Heart left ventricle (tissue), 16 donors: ENCODE data around the gene NUP210. TPM values are rescaled to one million over a fixed set of nuclear protein-coding genes. Genes with fewer than 3 reads are reported as not detected.

Source experiments
- ATAC-seq, 4 donors: fragments of 200-7000 bp; cut with Tn5 transposase; one replicate each; pipeline ENCODE4 v1.9.1; 2020 to 2022; ENCODE audit warnings: moderate library complexity in 4 of 4, mild to moderate bottlenecking in 3 of 4, moderate number of reproducible peaks in 1 of 4
- DNase-seq, 5 donors: peaks; one replicate each; pipeline ENCODE4 v3.0.0-alpha.2; 2020
- H3K27ac ChIP-seq, 12 donors: fragments of 200-600 bp; sonication (generic) in 4 of 12; one replicate each; pipeline versions ENCODE4 v1.5.0 to v1.8.0; 2016 to 2022; ENCODE audit warnings: mild to moderate bottlenecking in 2 of 12
- H3K27me3 ChIP-seq, 9 donors: fragments of 200-600 bp; sonication (generic) in 2 of 9; one replicate each; pipeline versions ENCODE4 v1.5.1 to v1.8.0; 2016 to 2022; ENCODE audit warnings: mild to moderate bottlenecking in 3 of 9
- H3K36me3 ChIP-seq, 9 donors: fragments of 200-600 bp; sonication (generic) in 2 of 9; one replicate each; pipeline versions ENCODE4 v1.5.0 to v1.8.0; 2018 to 2022; ENCODE audit warnings: mild to moderate bottlenecking in 2 of 9
- H3K4me1 ChIP-seq, 12 donors: fragments of 200-600 bp; sonication (generic) in 4 of 12; one replicate each; pipeline versions ENCODE4 v1.5.0 to v1.8.0; 2016 to 2022; ENCODE audit warnings: mild to moderate bottlenecking in 3 of 12
- H3K4me3 ChIP-seq, 12 donors: fragments of 200-600 bp; sonication (generic) in 4 of 12; one replicate each; pipeline versions ENCODE4 v1.5.0 to v1.8.0; 2017 to 2022; ENCODE audit warnings: mild to moderate bottlenecking in 9 of 12, moderate library complexity in 4 of 12
- H3K9me3 ChIP-seq, 12 donors: fragments of 200-600 bp; sonication (generic) in 4 of 12; one replicate each; pipeline versions ENCODE4 v1.5.0 to v1.8.0; 2016 to 2022; ENCODE audit warnings: mild to moderate bottlenecking in 1 of 12
- POLR2A ChIP-seq, 2 donors: fragments of 450-650 bp; IDR thresholded peaks; one replicate each; pipeline ENCODE4 v1.6.1; 2017; ENCODE audit warnings: antibody characterized with exemption in 2 of 2, mild to moderate bottlenecking in 2 of 2, moderate library complexity in 2 of 2
- WGBS, 4 donors: extraction: QIAGEN DNeasy Blood & Tissue Kit in 2 of 4; methylation state at CpG; one replicate each; pipeline versions ENCODE4 v1.1.5 to v1.1.7; 2013 to 2018; 5-methylcytosine and 5-hydroxymethylcytosine counted together
- intact Hi-C, 10 donors: fragments of 100-400 bp; cut with DNase I; formaldehyde crosslinking; loops; one replicate each; pipeline versions ENCODE4 v1.11.1 to v1.14.2; 2022
- long read RNA-seq, 3 donors: library from polyadenylated mRNA; unstranded; transcript quantifications; one replicate each; pipeline ENCODE4 v2.0.0, GENCODE V29; 2020 to 2021
- polyA plus RNA-seq, 2 donors: library from polyadenylated mRNA; stranded (reverse); fragments of 200-250 nt; gene quantifications; one replicate each; pipeline ENCODE4 v1.2.3, GENCODE V29; 2013
- total RNA-seq, 9 donors: library from RNA; depleted of rRNA in 2 of 9; stranded (reverse); fragments of >200 nt in 2 of 9; fragmentation: NEBNext Ultra II Directional in 3 of 9; extraction: Animal tissue kit (Norgen Biotek cat#: 25700) in 3 of 9; gene quantifications; one replicate each; pipeline versions ENCODE4 v1.1.0 to v1.2.4, GENCODE V29; 2016 to 2023
- TF ChIP-seq, protein P1 (sequence below), 12 donors: fragments of 200-600 bp; sonication (generic) in 4 of 12; IDR thresholded peaks; one replicate each; pipeline versions ENCODE4 v1.5.0 to v1.8.0; 2018 to 2022; ENCODE audit warnings: antibody characterized with exemption in 12 of 12, mild to moderate bottlenecking in 5 of 12
- donor health status: ischemic (EF 13 %, LVEDD 7.1; RV severe dilation, severe dysfunction).
- donor health status: healthy with polysubstance abuse.
- donor health status: DM: no; HTN: yes; CAD: no.
- donor health status: DM: no; HTN: no; CAD: no.
- donor health status: ischemic (EF 25% LVEDD 6.9; RV normal size, moderate dysfunction).
- donor health status: ischemic (EF 25% LVEDD 5.7; RV mildly dilated, moderate dysfunction).
- donor health status: healthy.
- donor health status: DM: yes; HTN: yes; CAD: no.
- donor health status: ischemic (EF 35%, LVEDD 5.7; RV mildly dilated, moderate dysfunction).
- donor health status: nonischemic (EF 11% LVEDD 7.7; RV severe dilation, severe dysfunction).
- donor health status: DM: yes; HTN: yes; CAD: no.
- donor health status: PGD.
- donor health status: ischemic (EF 29% LVEDD 5.4; RV normal size, mild dysfunction).
- donor health status: nonischemic (EF 23%, LVEDD 6.1; RV moderate dilation, normal function).

The NUP210 gene
- total RNA-seq (1 to 10 TPM; 1.3 to 9.7 (median 2.8) TPM), polyA plus RNA-seq (1 to 10 TPM; 1.5 to 1.7 TPM)
- long read RNA-seq, donor 1, partial matches to known transcripts, result 1 of 2 reads
- long read RNA-seq, donor 1, other reads (novel, unspliced or antisense), result 1 of 2 reads
- long read RNA-seq, donor 2, partial matches to known transcripts, result 2 of 3 reads
- long read RNA-seq, donor 2, other reads (novel, unspliced or antisense), result 1 of 3 reads
- long read RNA-seq, donor 3, partial matches to known transcripts, result 3 of 4 reads
- long read RNA-seq, donor 3, other reads (novel, unspliced or antisense), result 1 of 4 reads

DNA sequence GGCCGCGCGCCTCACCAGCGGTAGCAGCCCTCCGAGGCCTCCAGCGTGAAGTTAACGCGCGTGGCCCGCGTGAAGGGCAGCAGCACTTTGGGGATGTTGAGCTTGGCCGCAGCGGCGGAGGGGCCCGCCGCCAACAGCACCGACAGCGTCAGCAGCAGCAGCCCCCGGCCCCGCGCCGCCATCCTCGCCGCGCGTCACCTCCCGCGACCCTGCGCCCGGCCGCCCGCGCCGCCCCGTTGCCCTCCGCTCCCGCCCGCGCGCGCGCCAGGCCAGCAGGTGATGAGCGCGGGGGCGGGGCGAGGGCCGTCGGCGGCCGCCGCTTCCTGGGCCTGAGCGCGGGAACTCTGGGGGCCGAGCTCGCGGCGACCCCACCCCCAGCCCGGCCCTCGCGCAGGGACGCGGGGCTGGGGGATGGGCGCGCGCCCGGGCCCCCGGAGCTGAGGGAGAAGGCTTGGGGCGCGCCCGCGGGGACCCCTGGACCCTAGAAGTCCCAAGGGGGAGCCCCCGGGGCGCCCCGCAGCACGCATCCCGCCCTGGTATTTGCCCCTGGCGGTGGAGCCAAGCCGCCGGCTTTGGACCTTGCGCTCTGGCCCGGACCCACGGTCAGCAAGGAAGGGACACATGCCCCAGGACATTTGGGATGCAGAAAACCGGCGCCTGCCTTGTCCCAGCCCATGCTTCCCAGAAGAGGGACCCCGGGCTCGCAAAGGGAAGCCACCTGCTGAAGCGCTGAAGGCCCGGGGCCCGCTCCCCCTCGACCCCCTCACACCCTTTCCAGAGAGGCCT, at the start of gene NUP210:
Gene NUP210 (minus strand): TSS at position 278 of the 786 bp plus-strand sequence. CDS start 96 bp downstream, at position 182.
- H3K9me3 ChIP-seq, result no peaks in the 10 kb centered on the region
- peaks cover 0 to 27% (median 4%) of the 10 kb centered on the region in 9 donors for H3K27me3 ChIP-seq
- peak within 1 kb of the TSS; percentile 19 to 74 (median 51) for H3K4me3 ChIP-seq
- DNase-seq (peak in 3 of 5 donors; percentile 35 to 66 (median 42)), ATAC-seq (peak in 3 of 4 donors; percentile 29 to 51 (median 43))
- TF ChIP-seq, protein P1, sequence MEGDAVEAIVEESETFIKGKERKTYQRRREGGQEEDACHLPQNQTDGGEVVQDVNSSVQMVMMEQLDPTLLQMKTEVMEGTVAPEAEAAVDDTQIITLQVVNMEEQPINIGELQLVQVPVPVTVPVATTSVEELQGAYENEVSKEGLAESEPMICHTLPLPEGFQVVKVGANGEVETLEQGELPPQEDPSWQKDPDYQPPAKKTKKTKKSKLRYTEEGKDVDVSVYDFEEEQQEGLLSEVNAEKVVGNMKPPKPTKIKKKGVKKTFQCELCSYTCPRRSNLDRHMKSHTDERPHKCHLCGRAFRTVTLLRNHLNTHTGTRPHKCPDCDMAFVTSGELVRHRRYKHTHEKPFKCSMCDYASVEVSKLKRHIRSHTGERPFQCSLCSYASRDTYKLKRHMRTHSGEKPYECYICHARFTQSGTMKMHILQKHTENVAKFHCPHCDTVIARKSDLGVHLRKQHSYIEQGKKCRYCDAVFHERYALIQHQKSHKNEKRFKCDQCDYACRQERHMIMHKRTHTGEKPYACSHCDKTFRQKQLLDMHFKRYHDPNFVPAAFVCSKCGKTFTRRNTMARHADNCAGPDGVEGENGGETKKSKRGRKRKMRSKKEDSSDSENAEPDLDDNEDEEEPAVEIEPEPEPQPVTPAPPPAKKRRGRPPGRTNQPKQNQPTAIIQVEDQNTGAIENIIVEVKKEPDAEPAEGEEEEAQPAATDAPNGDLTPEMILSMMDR (IDR thresholded peaks at IDR 0.05), result no peak
- TF ChIP-seq POLR2A (IDR thresholded peaks at IDR 0.05), result no peak
- 3 to 19% (median 4%) methylated on average over 8 to 90 of the region's 90 CpGs for WGBS, 4 donors
- H3K27ac ChIP-seq, result peak within 1 kb of the TSS in 4 of 12 donors; percentile 13 to 86 (median 34)
- H3K4me1 ChIP-seq, result peaks cover 0 to 54% (median 5%) of the 10 kb centered on the region in 12 donors
- H3K36me3 ChIP-seq, result no peaks in the 10 kb centered on the region
- intact Hi-C loops, result no loop called here

DNA sequence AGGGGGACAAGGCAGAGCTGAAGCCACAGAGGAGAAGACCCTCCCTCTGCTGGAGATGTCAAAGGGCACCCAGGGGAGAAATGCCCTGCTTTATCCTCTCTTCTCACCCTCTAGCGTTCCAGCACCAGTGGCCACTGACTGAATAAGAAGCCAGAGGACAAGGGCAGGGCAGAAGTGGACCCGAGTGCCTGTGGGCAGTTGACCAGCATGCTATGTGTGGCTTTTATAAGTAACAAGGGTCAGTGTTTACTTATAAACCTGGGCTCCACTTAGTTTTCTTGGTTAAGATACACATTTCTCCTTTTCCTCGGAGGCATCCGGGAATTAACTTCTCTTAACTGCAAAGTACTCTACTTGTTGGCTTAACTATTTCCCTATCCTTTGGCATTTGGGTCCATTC, 46.7 kb upstream of the NUP210 start:
- Histone ChIP-seq H3K36me3 (no peaks in the 10 kb centered on the region), H3K4me3 (no peak overlapping the region), H3K27me3 (peaks cover 0 to 2% (median 0%) of the 10 kb centered on the region in 9 donors), H3K4me1 (peaks cover 0 to 16% (median 0%) of the 10 kb centered on the region in 12 donors), H3K27ac (no peak overlapping the region), H3K9me3 (no peaks in the 10 kb centered on the region)
- ATAC-seq, result no peak
- intact Hi-C loops, result no loop called here
- TF ChIP-seq, protein P1 (IDR thresholded peaks at IDR 0.05), result no peak
- TF ChIP-seq POLR2A (IDR thresholded peaks at IDR 0.05), result no peak
- 77 to 89% (median 81%) methylated on average over 4 of the region's 4 CpGs for WGBS, 4 donors
- no peak for DNase-seq

DNA sequence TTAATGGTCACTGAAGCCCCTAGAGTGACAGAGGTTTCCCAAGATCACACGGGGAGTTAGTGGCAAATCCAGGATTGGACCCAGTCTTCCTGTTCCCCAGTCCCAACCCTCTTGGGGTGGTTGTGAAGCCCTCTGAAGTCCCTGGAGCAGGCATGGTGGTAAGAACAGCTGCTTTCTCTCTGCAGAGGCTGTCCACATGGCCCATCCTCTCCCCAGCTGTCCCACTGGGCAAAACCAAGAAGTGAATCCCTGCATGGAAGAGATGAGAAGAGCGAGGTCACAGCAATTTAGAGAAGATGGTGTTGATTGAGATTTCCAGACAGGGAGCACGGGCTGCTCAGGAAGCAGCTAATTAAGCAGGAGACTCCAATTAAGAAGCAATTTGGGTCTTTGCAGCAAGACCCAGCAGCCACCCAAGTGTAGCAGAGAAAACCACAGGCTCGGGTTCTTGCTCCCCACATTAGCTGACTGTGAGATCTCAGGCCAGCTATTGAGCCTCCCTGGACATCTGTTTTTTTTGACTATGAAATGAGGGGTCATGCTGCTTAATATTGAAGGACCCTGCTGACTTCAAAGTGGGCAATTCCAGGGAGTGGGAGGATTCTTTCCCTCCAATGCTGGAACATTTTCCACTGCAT, 45.2 kb upstream of the NUP210 start:
- Histone ChIP-seq H3K27me3 (peaks cover 0 to 5% (median 0%) of the 10 kb centered on the region in 9 donors), H3K27ac (no peak overlapping the region), H3K36me3 (no peaks in the 10 kb centered on the region), H3K4me1 (peaks cover 0 to 17% (median 0%) of the 10 kb centered on the region in 12 donors), H3K9me3 (no peaks in the 10 kb centered on the region), H3K4me3 (no peak overlapping the region)
- WGBS, 4 donors, result 63 to 73% (median 64%) methylated on average over 4 of the region's 4 CpGs
- DNase-seq (no peak), ATAC-seq (no peak)
- TF ChIP-seq, protein P1 (IDR thresholded peaks at IDR 0.05), result no peak
- TF ChIP-seq POLR2A (IDR thresholded peaks at IDR 0.05), result no peak
- intact Hi-C loops, result no loop called here
